ENCODE measurements around the gene MRPL33. TPM values are rescaled to one million over a fixed set of nuclear protein-coding genes. Genes with fewer than 3 reads are reported as not detected.

Gene MRPL33
- total and polyA plus RNA-seq, 2 experiments from 2014 or later: 80.5 to 310 TPM

DNA sequence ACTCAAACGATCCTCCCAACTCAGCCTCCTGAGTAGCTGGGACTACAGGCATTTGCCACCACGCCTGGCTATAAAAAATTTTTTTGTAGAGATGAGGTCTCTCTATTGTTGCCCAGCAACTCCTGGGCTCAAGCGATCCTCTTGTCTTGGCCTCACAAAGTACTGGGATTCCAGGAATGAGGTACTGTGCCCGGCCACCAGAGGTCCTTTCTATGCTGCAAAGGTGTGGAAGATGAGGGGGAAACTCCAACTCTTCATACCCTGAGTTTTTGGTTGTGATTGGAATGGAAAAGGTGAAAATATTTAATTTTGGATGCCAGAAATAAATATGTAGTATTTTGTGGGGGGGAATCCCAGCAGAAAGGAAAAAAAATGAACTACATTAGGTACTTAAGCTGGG lies 36.0 kb downstream of the MRPL33 start:
- H3K4me3 ChIP-seq: no peak overlapping the region
- Mint-ChIP-seq H3K9me3 (no peaks in the 10 kb centered on the region), H3K36me3 (ENCODE audit: low read depth) (no peaks in the 10 kb centered on the region), H3K27me3 (ENCODE audit: insufficient read depth, low read depth, poor library complexity) (peaks cover 4% of the 10 kb centered on the region), H3K4me1 (no peaks in the 10 kb centered on the region), H3K27ac (no peak overlapping the region), H3K4me3 (no peak overlapping the region)
- H3F3A ChIP-seq (replicated peaks; ENCODE audit: low read depth): no peaks in the 10 kb centered on the region
- no peaks in the 10 kb centered on the region for H3K9me2 ChIP-seq (ENCODE audit: insufficient read depth)
- no peaks in the 10 kb centered on the region for H3K36me3 ChIP-seq (ENCODE audit: insufficient read depth)
- no peak overlapping the region for H2AFZ ChIP-seq
- no peak for TF ChIP-seq CREB1 (CRISPR knock-in tag; IDR thresholded peaks at IDR 0.05; ENCODE audit: low read depth)
- peak; percentile 75 to 76 for TF ChIP-seq CTCF (conservative IDR thresholded peaks at IDR 0.05; ENCODE audit: low read depth in 2 of 2)
- H3K4me1 ChIP-seq (ENCODE audit: insufficient read depth): no peaks in the 10 kb centered on the region
- no peaks in the 10 kb centered on the region for H3K27me3 ChIP-seq (ENCODE audit: insufficient read depth)
- no peak overlapping the region for H3K4me2 ChIP-seq
- no peaks in the 10 kb centered on the region for H4K20me1 ChIP-seq (replicated peaks; ENCODE audit: insufficient read depth)
- no peaks in the 10 kb centered on the region for H3K79me2 ChIP-seq (replicated peaks; ENCODE audit: insufficient read depth)
- ATAC-seq (peak; percentile 91), DNase-seq (ENCODE audit: low spot score) (peak; percentile 65)
- H3K27ac ChIP-seq (ENCODE audit: low read depth): no peak overlapping the region

DNA sequence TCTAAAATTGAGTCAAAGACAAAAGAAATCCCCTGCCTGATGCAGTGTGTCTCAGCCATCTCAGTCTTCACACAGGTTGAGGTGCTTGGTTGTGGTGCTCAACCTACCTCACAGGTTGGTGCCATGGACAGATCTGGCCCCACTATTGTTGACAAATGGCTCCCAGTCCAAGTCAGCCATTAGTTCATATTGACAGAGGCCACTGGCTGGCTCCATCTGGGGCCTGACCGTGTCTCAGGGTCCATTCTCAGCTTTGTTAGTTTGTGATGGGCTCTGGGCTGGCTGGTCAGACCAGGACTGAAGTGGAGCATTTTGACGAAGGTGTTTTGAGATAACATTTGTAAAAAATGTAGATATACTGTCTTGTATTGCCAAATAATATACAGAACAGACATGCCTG lies 36.9 kb downstream of the MRPL33 start:
- Histone ChIP-seq H3K27ac (ENCODE audit: low read depth) (no peak overlapping the region), H3K79me2 (replicated peaks; ENCODE audit: insufficient read depth) (no peaks in the 10 kb centered on the region), H3K9me2 (ENCODE audit: insufficient read depth) (no peaks in the 10 kb centered on the region), H3K36me3 (ENCODE audit: insufficient read depth) (no peaks in the 10 kb centered on the region), H3K27me3 (ENCODE audit: insufficient read depth) (no peaks in the 10 kb centered on the region), H3K4me3 (no peak overlapping the region), H3K4me1 (ENCODE audit: insufficient read depth) (no peaks in the 10 kb centered on the region), H2AFZ (no peak overlapping the region), H3K4me2 (no peak overlapping the region), H3F3A (replicated peaks; ENCODE audit: low read depth) (no peaks in the 10 kb centered on the region), H4K20me1 (replicated peaks; ENCODE audit: insufficient read depth) (no peaks in the 10 kb centered on the region)
- DNase-seq (ENCODE audit: low spot score): no peak
- Mint-ChIP-seq H3K4me1 (no peaks in the 10 kb centered on the region), H3K27ac (no peak overlapping the region), H3K36me3 (ENCODE audit: low read depth) (no peaks in the 10 kb centered on the region), H3K27me3 (ENCODE audit: insufficient read depth, low read depth, poor library complexity) (peaks cover 4% of the 10 kb centered on the region), H3K9me3 (no peaks in the 10 kb centered on the region; the same call in 2 of the 3 replicates), H3K4me3 (no peak overlapping the region)
- no peak for ATAC-seq
- TF ChIP-seq ZNF331 (CRISPR knock-in tag; IDR thresholded peaks at IDR 0.05; ENCODE audit: low read depth): no peak
- TF ChIP-seq NANOG (IDR thresholded peaks at IDR 0.05; ENCODE audit: borderline replicate concordance): no peak
- no peak for TF ChIP-seq POLR2AphosphoS5 (IDR thresholded peaks at IDR 0.05; ENCODE audit: low read depth)
- TF ChIP-seq CREB1 (CRISPR knock-in tag; IDR thresholded peaks at IDR 0.05; ENCODE audit: low read depth): no peak
- no peak for TF ChIP-seq EZH2 (IDR thresholded peaks at IDR 0.05; ENCODE audit: low read depth, unreplicated experiment)
- TF ChIP-seq STAT1 (IDR thresholded peaks at IDR 0.05; ENCODE audit: unreplicated experiment): no peak
- TF ChIP-seq ZNF114 (CRISPR knock-in tag; IDR thresholded peaks at IDR 0.05): no peak
- no peak for TF ChIP-seq CTCF (conservative IDR thresholded peaks at IDR 0.05; ENCODE audit: low read depth in 2 of 2)
- TF ChIP-seq JUNB (IDR thresholded peaks at IDR 0.05; ENCODE audit: unreplicated experiment): no peak
- no peak for TF ChIP-seq ETS1 (IDR thresholded peaks at IDR 0.05)
- no peak for TF ChIP-seq EZH2phosphoT487 (IDR thresholded peaks at IDR 0.05; ENCODE audit: unreplicated experiment)
- no peak for TF ChIP-seq REST (IDR thresholded peaks at IDR 0.05; ENCODE audit: unreplicated experiment)
